Measurements from ENCODE around the gene DCDC2B. TPM values are rescaled to one million over a fixed set of nuclear protein-coding genes. Genes with fewer than 3 reads are reported as not detected.
A peak's percentile ranks its signal among the peaks of the same experiment; 100 is the strongest.

DCDC2B gene
- total and polyA plus RNA-seq, 2 of the 13 experiments (the other 11 are each of a cell fraction or from before 2014, with no cell fraction given), result not detected

DNA sequence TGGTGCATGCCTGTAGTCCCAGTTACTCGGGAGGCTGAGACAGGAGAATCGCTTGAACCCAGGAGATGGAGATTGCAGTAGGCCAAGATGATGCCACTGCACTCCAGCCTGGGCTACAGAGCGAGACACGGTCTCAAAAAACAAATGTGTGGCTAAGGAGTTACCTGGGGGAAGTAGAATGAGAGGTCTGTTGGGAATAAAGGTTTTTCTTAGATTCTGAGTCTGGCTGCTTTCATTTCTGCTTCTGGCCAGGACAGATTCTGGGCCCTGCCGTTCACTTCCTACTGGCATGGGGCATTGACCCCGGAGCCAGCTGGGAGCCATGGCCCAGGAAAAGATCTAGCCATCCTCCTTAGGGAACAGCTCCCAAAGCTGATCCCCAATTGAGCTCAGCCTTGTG is 420 bp upstream of the DCDC2B start:
- POLR2A ChIA-PET, result no interaction called here
- Histone ChIP-seq H3K27ac (ENCODE audit: extremely low read length, insufficient read depth, low read length) (no peak overlapping the region), H3K9me3 (ENCODE audit: low read length) (no peaks in the 10 kb centered on the region), H3K4me1 (ENCODE audit: insufficient read depth, low read length) (peaks cover 9% of the 10 kb centered on the region), H3K79me2 (ENCODE audit: insufficient read depth, low read length) (no peaks in the 10 kb centered on the region), H4K20me1 (ENCODE audit: insufficient read depth, low read length) (no peaks in the 10 kb centered on the region), H3K4me3 (replicated peaks in 1 of 3; ENCODE audit: insufficient read depth in 1 of 3, low read depth in 2 of 3, low read length in 3 of 3) (no peak overlapping the region), H3K4me2 (ENCODE audit: low read depth, low read length) (no peak overlapping the region), H3K36me3 (replicated peaks in 1 of 2; ENCODE audit: control insufficient read depth in 1 of 2, insufficient read depth in 2 of 2, low read length in 2 of 2) (no peaks in the 10 kb centered on the region; a peak in 1 of 5 replicates), H3K9ac (ENCODE audit: insufficient read depth, low read depth, low read length) (no peak overlapping the region), H2AFZ (ENCODE audit: low read length) (no peak overlapping the region), H3K27me3 (ENCODE audit: control insufficient read depth in 1 of 2, insufficient read depth in 2 of 2, low read length in 2 of 2) (no peaks in the 10 kb centered on the region)
- in situ Hi-C loops (cut with HindIII; ENCODE audit: extremely low pct_ligation_motif_present, low pct_unique_long_range_greater_than_20kb), result no loop called here
- BruUV-seq (replicated peaks), result no TSS peak
- CTCF ChIA-PET (ENCODE audit: low intra/inter-chr PET ratio, low total read pairs), result no interaction called here
- no peak for ATAC-seq
- TF ChIP-seq NBN (conservative IDR thresholded peaks at IDR 0.05), result no peak
- TF ChIP-seq ONECUT2 (CRISPR knock-in tag; IDR thresholded peaks at IDR 0.05), result no peak
- TF ChIP-seq POLR2A (IDR thresholded peaks at IDR 0.05; ENCODE audit: insufficient read depth in 1 of 2, low read depth in 2 of 2, low read length in 2 of 2), result 0 out of 4 replicates have a peak, but pooled peaks of 1 of the 2 experiments have one; percentile 22
- TF ChIP-seq SRSF4 (IDR thresholded peaks at IDR 0.05; ENCODE audit: low read depth, low read length, poor library complexity, severe bottlenecking), result no peak
- TF ChIP-seq, protein P1, sequence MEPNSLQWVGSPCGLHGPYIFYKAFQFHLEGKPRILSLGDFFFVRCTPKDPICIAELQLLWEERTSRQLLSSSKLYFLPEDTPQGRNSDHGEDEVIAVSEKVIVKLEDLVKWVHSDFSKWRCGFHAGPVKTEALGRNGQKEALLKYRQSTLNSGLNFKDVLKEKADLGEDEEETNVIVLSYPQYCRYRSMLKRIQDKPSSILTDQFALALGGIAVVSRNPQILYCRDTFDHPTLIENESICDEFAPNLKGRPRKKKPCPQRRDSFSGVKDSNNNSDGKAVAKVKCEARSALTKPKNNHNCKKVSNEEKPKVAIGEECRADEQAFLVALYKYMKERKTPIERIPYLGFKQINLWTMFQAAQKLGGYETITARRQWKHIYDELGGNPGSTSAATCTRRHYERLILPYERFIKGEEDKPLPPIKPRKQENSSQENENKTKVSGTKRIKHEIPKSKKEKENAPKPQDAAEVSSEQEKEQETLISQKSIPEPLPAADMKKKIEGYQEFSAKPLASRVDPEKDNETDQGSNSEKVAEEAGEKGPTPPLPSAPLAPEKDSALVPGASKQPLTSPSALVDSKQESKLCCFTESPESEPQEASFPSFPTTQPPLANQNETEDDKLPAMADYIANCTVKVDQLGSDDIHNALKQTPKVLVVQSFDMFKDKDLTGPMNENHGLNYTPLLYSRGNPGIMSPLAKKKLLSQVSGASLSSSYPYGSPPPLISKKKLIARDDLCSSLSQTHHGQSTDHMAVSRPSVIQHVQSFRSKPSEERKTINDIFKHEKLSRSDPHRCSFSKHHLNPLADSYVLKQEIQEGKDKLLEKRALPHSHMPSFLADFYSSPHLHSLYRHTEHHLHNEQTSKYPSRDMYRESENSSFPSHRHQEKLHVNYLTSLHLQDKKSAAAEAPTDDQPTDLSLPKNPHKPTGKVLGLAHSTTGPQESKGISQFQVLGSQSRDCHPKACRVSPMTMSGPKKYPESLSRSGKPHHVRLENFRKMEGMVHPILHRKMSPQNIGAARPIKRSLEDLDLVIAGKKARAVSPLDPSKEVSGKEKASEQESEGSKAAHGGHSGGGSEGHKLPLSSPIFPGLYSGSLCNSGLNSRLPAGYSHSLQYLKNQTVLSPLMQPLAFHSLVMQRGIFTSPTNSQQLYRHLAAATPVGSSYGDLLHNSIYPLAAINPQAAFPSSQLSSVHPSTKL (CRISPR knock-in tag; IDR thresholded peaks at IDR 0.05), result no peak
- TF ChIP-seq HMG20A (CRISPR knock-in tag; IDR thresholded peaks at IDR 0.05; ENCODE audit: borderline replicate concordance), result no peak
- TF ChIP-seq, protein P2, sequence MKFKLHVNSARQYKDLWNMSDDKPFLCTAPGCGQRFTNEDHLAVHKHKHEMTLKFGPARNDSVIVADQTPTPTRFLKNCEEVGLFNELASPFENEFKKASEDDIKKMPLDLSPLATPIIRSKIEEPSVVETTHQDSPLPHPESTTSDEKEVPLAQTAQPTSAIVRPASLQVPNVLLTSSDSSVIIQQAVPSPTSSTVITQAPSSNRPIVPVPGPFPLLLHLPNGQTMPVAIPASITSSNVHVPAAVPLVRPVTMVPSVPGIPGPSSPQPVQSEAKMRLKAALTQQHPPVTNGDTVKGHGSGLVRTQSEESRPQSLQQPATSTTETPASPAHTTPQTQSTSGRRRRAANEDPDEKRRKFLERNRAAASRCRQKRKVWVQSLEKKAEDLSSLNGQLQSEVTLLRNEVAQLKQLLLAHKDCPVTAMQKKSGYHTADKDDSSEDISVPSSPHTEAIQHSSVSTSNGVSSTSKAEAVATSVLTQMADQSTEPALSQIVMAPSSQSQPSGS (CRISPR knock-in tag; IDR thresholded peaks at IDR 0.05), result no peak
- TF ChIP-seq BRCA1 (CRISPR knock-in tag; IDR thresholded peaks at IDR 0.05), result no peak
- intact Hi-C loops (cut with micrococcal nuclease; ENCODE audit: unreplicated experiment), result no loop called here
- no peak for FAIRE-seq
- DNase-seq (ENCODE audit: low spot score), result no peak
- WGBS (ENCODE audit: low lambda C conversion rate), result 91% methylated on average over 5 of the region's 6 CpGs
